HL-60 (cell line): ENCODE results near the gene B4GAT1.

Experiments used
- CTCF ChIP-seq: IDR thresholded peaks from one replicate; pipeline ENCODE4 v1.5.1; 2011; ENCODE audit warnings: low read length, control low read depth, inconsistent platforms; ENCODE audit not compliant: insufficient read depth
- GABPA ChIP-seq: IDR thresholded peaks from 2 replicates; pipeline ENCODE4 v1.6.1; 2012; ENCODE audit warnings: low read depth
- POLR2AphosphoS5 ChIP-seq: IDR thresholded peaks from 2 replicates; pipeline ENCODE4 v1.6.1; 2012; ENCODE audit warnings: low read depth
- TF ChIP-seq, protein P1 (sequence below): IDR thresholded peaks from 2 replicates; pipeline ENCODE4 v1.6.1; 2012; ENCODE audit warnings: low read depth; ENCODE audit not compliant: insufficient replicate concordance

DNA sequence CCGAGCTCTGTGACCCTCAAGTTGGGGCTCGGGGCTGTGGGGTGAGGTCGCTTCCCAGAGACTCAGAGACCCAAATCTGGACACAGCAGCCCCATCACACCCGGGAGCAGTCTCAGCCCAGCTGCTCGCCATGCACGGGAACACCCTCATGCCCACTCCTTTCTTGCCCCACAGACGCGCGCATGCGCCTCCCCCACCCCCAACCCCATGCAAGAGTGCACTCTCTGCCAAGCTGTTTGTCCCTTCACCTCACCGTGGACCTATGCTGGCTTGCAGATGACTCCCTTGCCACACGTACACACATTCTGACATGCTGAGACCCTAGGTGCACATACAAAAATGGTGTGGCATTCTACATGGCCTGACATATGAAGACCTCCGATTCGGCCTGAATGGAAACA lies 30.1 kb downstream of the B4GAT1 start:
- TF ChIP-seq CTCF (no peak), POLR2AphosphoS5 (no peak), GABPA (no peak)
- TF ChIP-seq, protein P1, sequence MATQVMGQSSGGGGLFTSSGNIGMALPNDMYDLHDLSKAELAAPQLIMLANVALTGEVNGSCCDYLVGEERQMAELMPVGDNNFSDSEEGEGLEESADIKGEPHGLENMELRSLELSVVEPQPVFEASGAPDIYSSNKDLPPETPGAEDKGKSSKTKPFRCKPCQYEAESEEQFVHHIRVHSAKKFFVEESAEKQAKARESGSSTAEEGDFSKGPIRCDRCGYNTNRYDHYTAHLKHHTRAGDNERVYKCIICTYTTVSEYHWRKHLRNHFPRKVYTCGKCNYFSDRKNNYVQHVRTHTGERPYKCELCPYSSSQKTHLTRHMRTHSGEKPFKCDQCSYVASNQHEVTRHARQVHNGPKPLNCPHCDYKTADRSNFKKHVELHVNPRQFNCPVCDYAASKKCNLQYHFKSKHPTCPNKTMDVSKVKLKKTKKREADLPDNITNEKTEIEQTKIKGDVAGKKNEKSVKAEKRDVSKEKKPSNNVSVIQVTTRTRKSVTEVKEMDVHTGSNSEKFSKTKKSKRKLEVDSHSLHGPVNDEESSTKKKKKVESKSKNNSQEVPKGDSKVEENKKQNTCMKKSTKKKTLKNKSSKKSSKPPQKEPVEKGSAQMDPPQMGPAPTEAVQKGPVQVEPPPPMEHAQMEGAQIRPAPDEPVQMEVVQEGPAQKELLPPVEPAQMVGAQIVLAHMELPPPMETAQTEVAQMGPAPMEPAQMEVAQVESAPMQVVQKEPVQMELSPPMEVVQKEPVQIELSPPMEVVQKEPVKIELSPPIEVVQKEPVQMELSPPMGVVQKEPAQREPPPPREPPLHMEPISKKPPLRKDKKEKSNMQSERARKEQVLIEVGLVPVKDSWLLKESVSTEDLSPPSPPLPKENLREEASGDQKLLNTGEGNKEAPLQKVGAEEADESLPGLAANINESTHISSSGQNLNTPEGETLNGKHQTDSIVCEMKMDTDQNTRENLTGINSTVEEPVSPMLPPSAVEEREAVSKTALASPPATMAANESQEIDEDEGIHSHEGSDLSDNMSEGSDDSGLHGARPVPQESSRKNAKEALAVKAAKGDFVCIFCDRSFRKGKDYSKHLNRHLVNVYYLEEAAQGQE, result no peak
